ENCODE data around the gene LAG3.
A peak's percentile ranks its signal among the peaks of the same experiment; 100 is the strongest.

Gene LAG3

GRCh38 chr12:6765048-6765633 is 7.2 kb upstream of the LAG3 start:
- Histone ChIP-seq H3K4me1 (ENCODE audit: insufficient read depth, poor library complexity, severe bottlenecking) (peaks cover 22% of the 10 kb centered on the region), H3K27me3 (ENCODE audit: insufficient read depth, poor library complexity, severe bottlenecking) (no peaks in the 10 kb centered on the region), H3K9me3 (ENCODE audit: severe bottlenecking) (no peaks in the 10 kb centered on the region), H3K4me3 (ENCODE audit: severe bottlenecking) (peak overlapping the region; percentile 95), H3K36me3 (ENCODE audit: low read depth) (peaks cover 9% of the 10 kb centered on the region; the same call in 1 of the 2 replicates), H3K27ac (ENCODE audit: poor library complexity, severe bottlenecking) (peak overlapping the region; percentile 86)
- DNase-seq (ENCODE audit: low spot score) (no peak), ATAC-seq (ENCODE audit: low read depth) (no peak)
- no peak for TF ChIP-seq CTCF (IDR thresholded peaks at IDR 0.05; ENCODE audit: poor library complexity, severe bottlenecking)

- TF ChIP-seq CTCF (IDR thresholded peaks at IDR 0.05; ENCODE audit: poor library complexity, severe bottlenecking): no peak
- peak within 1 kb of the TSS; percentile 86 for H3K27ac ChIP-seq (ENCODE audit: poor library complexity, severe bottlenecking)
- H3K4me1 ChIP-seq (ENCODE audit: insufficient read depth, poor library complexity, severe bottlenecking): peaks cover 22% of the 10 kb centered on the region
- no peaks in the 10 kb centered on the region for H3K9me3 ChIP-seq (ENCODE audit: severe bottlenecking)
- H3K36me3 ChIP-seq (ENCODE audit: low read depth): peaks cover 9% of the 10 kb centered on the region; the same call in 1 of the 2 replicates
- no peaks in the 10 kb centered on the region for H3K27me3 ChIP-seq (ENCODE audit: insufficient read depth, poor library complexity, severe bottlenecking)
- DNase-seq (ENCODE audit: low spot score) (peak; percentile 93), ATAC-seq (ENCODE audit: low read depth) (peak; percentile 57)
- peak within 1 kb of the TSS; percentile 95 for H3K4me3 ChIP-seq (ENCODE audit: severe bottlenecking)
Observed at GRCh38 chr12:6765634-6766581, 6.4 kb upstream of the LAG3 start, which contains the start of gene PTMS. Gene PTMS (plus strand): TSS chr12:6766363. CDS start chr12:6766706, 343 bp downstream.

- Histone ChIP-seq H3K36me3 (ENCODE audit: low read depth) (peaks cover 9% of the 10 kb centered on the region; the same call in 1 of the 2 replicates), H3K4me3 (ENCODE audit: severe bottlenecking) (peak overlapping the region; percentile 95), H3K27me3 (ENCODE audit: insufficient read depth, poor library complexity, severe bottlenecking) (no peaks in the 10 kb centered on the region), H3K27ac (ENCODE audit: poor library complexity, severe bottlenecking) (peak overlapping the region; percentile 86), H3K9me3 (ENCODE audit: severe bottlenecking) (no peaks in the 10 kb centered on the region), H3K4me1 (ENCODE audit: insufficient read depth, poor library complexity, severe bottlenecking) (peaks cover 22% of the 10 kb centered on the region)
- TF ChIP-seq CTCF (IDR thresholded peaks at IDR 0.05; ENCODE audit: poor library complexity, severe bottlenecking): peak; percentile 93
- DNase-seq (ENCODE audit: low spot score): no peak
- peak; percentile 43 for ATAC-seq (ENCODE audit: low read depth)
Observed at GRCh38 chr12:6766651-6767349, 5.5 kb upstream of the LAG3 start.

- peak overlapping the region; percentile 86 for H3K27ac ChIP-seq (ENCODE audit: poor library complexity, severe bottlenecking)
- H3K4me1 ChIP-seq (ENCODE audit: insufficient read depth, poor library complexity, severe bottlenecking): peaks cover 22% of the 10 kb centered on the region
- no peak for ATAC-seq (ENCODE audit: low read depth)
- H3K36me3 ChIP-seq (ENCODE audit: low read depth): peaks cover 9% of the 10 kb centered on the region; the same call in 1 of the 2 replicates
- no peaks in the 10 kb centered on the region for H3K27me3 ChIP-seq (ENCODE audit: insufficient read depth, poor library complexity, severe bottlenecking)
- no peaks in the 10 kb centered on the region for H3K9me3 ChIP-seq (ENCODE audit: severe bottlenecking)
- DNase-seq (ENCODE audit: low spot score): no peak
- H3K4me3 ChIP-seq (ENCODE audit: severe bottlenecking): peak overlapping the region; percentile 95
- no peak for TF ChIP-seq CTCF (IDR thresholded peaks at IDR 0.05; ENCODE audit: poor library complexity, severe bottlenecking)
Observed at GRCh38 chr12:6767353-6768319, 4.7 kb upstream of the LAG3 start.
